K562 (cell line): ENCODE measurements around the gene SCLT1.

Source experiments
- CTCF ChIP-seq, 3 experiments: IDR thresholded peaks in 2 of 3; conservative IDR thresholded peaks in 1 of 3; 2 replicates each; pipeline ENCODE4 v1.5.1; 2011 to 2012; ENCODE audit warnings: low read length in 3 of 3, mild to moderate bottlenecking in 3 of 3, control low read depth in 2 of 3, improper control_type of control experiment in 1 of 3, inconsistent platforms in 1 of 3, low read depth in 1 of 3, mixed read lengths in 1 of 3, moderate library complexity in 1 of 3; ENCODE audit not compliant: insufficient read depth in 2 of 3
- DPF2 ChIP-seq: fragments of 450-650 bp; IDR thresholded peaks from 2 replicates; pipeline ENCODE4 v1.6.1; 2016
- RNF219 ChIP-seq: fragments of 250-450 bp; sonication (Bioruptor Pico); IDR thresholded peaks from 2 replicates; pipeline ENCODE4 v1.5.0; 2022; ENCODE audit warnings: mild to moderate bottlenecking
- TAL1 ChIP-seq: fragments of 450-650 bp; IDR thresholded peaks from 2 replicates; pipeline ENCODE4 v1.6.1; 2016; ENCODE audit warnings: mild to moderate bottlenecking
- ZSCAN29 ChIP-seq: fragments of 450-650 bp; IDR thresholded peaks from 2 replicates; pipeline ENCODE4 v1.6.1; 2017

GRCh38 chr4:128858879-128859671 lies 234.3 kb downstream of the SCLT1 start:
- TF ChIP-seq CTCF (IDR thresholded peaks at IDR 0.05 in 2 of 3, conservative IDR thresholded peaks at IDR 0.05 in 1 of 3; ENCODE audit: insufficient read depth in 2 of 3, low read depth in 1 of 3, low read length in 3 of 3) (no peak), DPF2 (no peak), ZSCAN29 (no peak), TAL1 (no peak), RNF219 (no peak)
